K562 (cell line): ENCODE results near the gene FEN1.

Experiments
- CHCHD3 ChIP-seq: fragments of 250-450 bp; sonication (Bioruptor Pico); IDR thresholded peaks from 2 replicates; pipeline ENCODE4 v2.1.2; 2022; ENCODE audit warnings: mild to moderate bottlenecking
- E2F5 ChIP-seq: sonication (generic); formaldehyde crosslinking; IDR thresholded peaks from 2 replicates; pipeline ENCODE4 v1.8.0; 2022; ENCODE audit warnings: mild to moderate bottlenecking, missing genetic modification reagents
- ELF1 ChIP-seq: fragments of 200-800 bp; sonication (Bioruptor generic); IDR thresholded peaks from 2 replicates; pipeline ENCODE4 v1.6.1; 2016; ENCODE audit warnings: missing genetic modification characterization, missing compliant biosample characterization
- EZH2 ChIP-seq: IDR thresholded peaks from 2 replicates; pipeline ENCODE4 v1.6.1; 2012; ENCODE audit warnings: low read depth, mild to moderate bottlenecking, inconsistent platforms, low read length, borderline replicate concordance
- FOXM1 ChIP-seq, 2 experiments: fragments of 450-650 bp in 1 of 2; sonication (generic) in 1 of 2; formaldehyde crosslinking in 1 of 2; IDR thresholded peaks; 2 replicates each; pipeline versions ENCODE4 v1.6.1 to v1.9.0; 2017 to 2022; ENCODE audit warnings: low read depth in 2 of 2, mild to moderate bottlenecking in 2 of 2, missing genetic modification reagents in 1 of 2, moderate library complexity in 1 of 2
- SP1 ChIP-seq: sonication (generic); formaldehyde crosslinking; IDR thresholded peaks from 2 replicates; pipeline ENCODE4 v1.8.1; 2022; ENCODE audit warnings: mild to moderate bottlenecking, missing genetic modification reagents
- U2AF1 ChIP-seq: fragments of 200-400 bp; formaldehyde crosslinking; optimal IDR thresholded peaks from 2 replicates; pipeline ENCODE3; 2017; ENCODE audit warnings: mild to moderate bottlenecking, low read depth, low read length, moderate library complexity
- ZFP30 ChIP-seq: fragments of 250-450 bp; sonication (Bioruptor Pico); IDR thresholded peaks from 2 replicates; pipeline ENCODE4 v1.8.0; 2022; ENCODE audit warnings: moderate library complexity, mild to moderate bottlenecking, inconsistent platforms, borderline replicate concordance
- ZNF76 ChIP-seq: fragments of 250-450 bp; sonication (Bioruptor Pico); IDR thresholded peaks from 2 replicates; pipeline ENCODE4 v1.4.0; 2020; ENCODE audit warnings: mild to moderate bottlenecking, moderate library complexity, borderline replicate concordance
- TF ChIP-seq, protein P1 (sequence below), 3 experiments: IDR thresholded peaks in 2 of 3; conservative IDR thresholded peaks in 1 of 3; 2 replicates each; pipeline ENCODE4 v1.5.1; 2011 to 2012; ENCODE audit warnings: low read length in 3 of 3, mild to moderate bottlenecking in 3 of 3, control low read depth in 2 of 3, improper control_type of control experiment in 1 of 3, inconsistent platforms in 1 of 3, low read depth in 1 of 3, mixed read lengths in 1 of 3, moderate library complexity in 1 of 3; ENCODE audit not compliant: insufficient read depth in 2 of 3
- TF ChIP-seq, protein P2 (sequence below): sonication (generic); formaldehyde crosslinking; IDR thresholded peaks from 2 replicates; pipeline ENCODE4 v1.8.0; 2023; ENCODE audit warnings: missing genetic modification reagents, mild to moderate bottlenecking, borderline replicate concordance
- TF ChIP-seq, protein P3 (sequence below): fragments of 450-650 bp; formaldehyde crosslinking; IDR thresholded peaks from 2 replicates; pipeline ENCODE4 v1.4.0; 2020; ENCODE audit warnings: mild to moderate bottlenecking, moderate library complexity
- TF ChIP-seq, protein P4 (sequence below): fragments of 250-450 bp; sonication (Bioruptor Pico); IDR thresholded peaks from 2 replicates; pipeline ENCODE4 v1.9.0; 2021; ENCODE audit warnings: mild to moderate bottlenecking, inconsistent platforms

GRCh38 chr11:61780581-61781162, 12.0 kb upstream of the FEN1 start:
- TF ChIP-seq, protein P1, sequence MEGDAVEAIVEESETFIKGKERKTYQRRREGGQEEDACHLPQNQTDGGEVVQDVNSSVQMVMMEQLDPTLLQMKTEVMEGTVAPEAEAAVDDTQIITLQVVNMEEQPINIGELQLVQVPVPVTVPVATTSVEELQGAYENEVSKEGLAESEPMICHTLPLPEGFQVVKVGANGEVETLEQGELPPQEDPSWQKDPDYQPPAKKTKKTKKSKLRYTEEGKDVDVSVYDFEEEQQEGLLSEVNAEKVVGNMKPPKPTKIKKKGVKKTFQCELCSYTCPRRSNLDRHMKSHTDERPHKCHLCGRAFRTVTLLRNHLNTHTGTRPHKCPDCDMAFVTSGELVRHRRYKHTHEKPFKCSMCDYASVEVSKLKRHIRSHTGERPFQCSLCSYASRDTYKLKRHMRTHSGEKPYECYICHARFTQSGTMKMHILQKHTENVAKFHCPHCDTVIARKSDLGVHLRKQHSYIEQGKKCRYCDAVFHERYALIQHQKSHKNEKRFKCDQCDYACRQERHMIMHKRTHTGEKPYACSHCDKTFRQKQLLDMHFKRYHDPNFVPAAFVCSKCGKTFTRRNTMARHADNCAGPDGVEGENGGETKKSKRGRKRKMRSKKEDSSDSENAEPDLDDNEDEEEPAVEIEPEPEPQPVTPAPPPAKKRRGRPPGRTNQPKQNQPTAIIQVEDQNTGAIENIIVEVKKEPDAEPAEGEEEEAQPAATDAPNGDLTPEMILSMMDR (IDR thresholded peaks at IDR 0.05 in 2 of 3, conservative IDR thresholded peaks at IDR 0.05 in 1 of 3; ENCODE audit: insufficient read depth in 2 of 3, low read depth in 1 of 3, low read length in 3 of 3), result no peak
- TF ChIP-seq FOXM1 (IDR thresholded peaks at IDR 0.05; ENCODE audit: low read depth), result no peak
- TF ChIP-seq FOXM1 (CRISPR knock-in tag; IDR thresholded peaks at IDR 0.05; ENCODE audit: low read depth), result no peak
- TF ChIP-seq, protein P2, sequence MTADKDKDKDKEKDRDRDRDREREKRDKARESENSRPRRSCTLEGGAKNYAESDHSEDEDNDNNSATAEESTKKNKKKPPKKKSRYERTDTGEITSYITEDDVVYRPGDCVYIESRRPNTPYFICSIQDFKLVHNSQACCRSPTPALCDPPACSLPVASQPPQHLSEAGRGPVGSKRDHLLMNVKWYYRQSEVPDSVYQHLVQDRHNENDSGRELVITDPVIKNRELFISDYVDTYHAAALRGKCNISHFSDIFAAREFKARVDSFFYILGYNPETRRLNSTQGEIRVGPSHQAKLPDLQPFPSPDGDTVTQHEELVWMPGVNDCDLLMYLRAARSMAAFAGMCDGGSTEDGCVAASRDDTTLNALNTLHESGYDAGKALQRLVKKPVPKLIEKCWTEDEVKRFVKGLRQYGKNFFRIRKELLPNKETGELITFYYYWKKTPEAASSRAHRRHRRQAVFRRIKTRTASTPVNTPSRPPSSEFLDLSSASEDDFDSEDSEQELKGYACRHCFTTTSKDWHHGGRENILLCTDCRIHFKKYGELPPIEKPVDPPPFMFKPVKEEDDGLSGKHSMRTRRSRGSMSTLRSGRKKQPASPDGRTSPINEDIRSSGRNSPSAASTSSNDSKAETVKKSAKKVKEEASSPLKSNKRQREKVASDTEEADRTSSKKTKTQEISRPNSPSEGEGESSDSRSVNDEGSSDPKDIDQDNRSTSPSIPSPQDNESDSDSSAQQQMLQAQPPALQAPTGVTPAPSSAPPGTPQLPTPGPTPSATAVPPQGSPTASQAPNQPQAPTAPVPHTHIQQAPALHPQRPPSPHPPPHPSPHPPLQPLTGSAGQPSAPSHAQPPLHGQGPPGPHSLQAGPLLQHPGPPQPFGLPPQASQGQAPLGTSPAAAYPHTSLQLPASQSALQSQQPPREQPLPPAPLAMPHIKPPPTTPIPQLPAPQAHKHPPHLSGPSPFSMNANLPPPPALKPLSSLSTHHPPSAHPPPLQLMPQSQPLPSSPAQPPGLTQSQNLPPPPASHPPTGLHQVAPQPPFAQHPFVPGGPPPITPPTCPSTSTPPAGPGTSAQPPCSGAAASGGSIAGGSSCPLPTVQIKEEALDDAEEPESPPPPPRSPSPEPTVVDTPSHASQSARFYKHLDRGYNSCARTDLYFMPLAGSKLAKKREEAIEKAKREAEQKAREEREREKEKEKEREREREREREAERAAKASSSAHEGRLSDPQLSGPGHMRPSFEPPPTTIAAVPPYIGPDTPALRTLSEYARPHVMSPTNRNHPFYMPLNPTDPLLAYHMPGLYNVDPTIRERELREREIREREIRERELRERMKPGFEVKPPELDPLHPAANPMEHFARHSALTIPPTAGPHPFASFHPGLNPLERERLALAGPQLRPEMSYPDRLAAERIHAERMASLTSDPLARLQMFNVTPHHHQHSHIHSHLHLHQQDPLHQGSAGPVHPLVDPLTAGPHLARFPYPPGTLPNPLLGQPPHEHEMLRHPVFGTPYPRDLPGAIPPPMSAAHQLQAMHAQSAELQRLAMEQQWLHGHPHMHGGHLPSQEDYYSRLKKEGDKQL (CRISPR knock-in tag), result no peak
- TF ChIP-seq ZFP30 (CRISPR knock-in tag), result no peak
- TF ChIP-seq EZH2, result no peak
- TF ChIP-seq, protein P3, sequence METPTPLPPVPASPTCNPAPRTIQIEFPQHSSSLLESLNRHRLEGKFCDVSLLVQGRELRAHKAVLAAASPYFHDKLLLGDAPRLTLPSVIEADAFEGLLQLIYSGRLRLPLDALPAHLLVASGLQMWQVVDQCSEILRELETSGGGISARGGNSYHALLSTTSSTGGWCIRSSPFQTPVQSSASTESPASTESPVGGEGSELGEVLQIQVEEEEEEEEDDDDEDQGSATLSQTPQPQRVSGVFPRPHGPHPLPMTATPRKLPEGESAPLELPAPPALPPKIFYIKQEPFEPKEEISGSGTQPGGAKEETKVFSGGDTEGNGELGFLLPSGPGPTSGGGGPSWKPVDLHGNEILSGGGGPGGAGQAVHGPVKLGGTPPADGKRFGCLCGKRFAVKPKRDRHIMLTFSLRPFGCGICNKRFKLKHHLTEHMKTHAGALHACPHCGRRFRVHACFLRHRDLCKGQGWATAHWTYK (CRISPR knock-in tag), result no peak
- no peak for TF ChIP-seq SP1
- no peak for TF ChIP-seq E2F5
- TF ChIP-seq ZNF76, result no peak
- TF ChIP-seq CHCHD3 (CRISPR knock-in tag), result no peak
- TF ChIP-seq ELF1 (tag), result no peak
- no peak for TF ChIP-seq U2AF1
- TF ChIP-seq, protein P4, sequence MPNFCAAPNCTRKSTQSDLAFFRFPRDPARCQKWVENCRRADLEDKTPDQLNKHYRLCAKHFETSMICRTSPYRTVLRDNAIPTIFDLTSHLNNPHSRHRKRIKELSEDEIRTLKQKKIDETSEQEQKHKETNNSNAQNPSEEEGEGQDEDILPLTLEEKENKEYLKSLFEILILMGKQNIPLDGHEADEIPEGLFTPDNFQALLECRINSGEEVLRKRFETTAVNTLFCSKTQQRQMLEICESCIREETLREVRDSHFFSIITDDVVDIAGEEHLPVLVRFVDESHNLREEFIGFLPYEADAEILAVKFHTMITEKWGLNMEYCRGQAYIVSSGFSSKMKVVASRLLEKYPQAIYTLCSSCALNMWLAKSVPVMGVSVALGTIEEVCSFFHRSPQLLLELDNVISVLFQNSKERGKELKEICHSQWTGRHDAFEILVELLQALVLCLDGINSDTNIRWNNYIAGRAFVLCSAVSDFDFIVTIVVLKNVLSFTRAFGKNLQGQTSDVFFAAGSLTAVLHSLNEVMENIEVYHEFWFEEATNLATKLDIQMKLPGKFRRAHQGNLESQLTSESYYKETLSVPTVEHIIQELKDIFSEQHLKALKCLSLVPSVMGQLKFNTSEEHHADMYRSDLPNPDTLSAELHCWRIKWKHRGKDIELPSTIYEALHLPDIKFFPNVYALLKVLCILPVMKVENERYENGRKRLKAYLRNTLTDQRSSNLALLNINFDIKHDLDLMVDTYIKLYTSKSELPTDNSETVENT (CRISPR knock-in tag), result no peak
